SK-N-SH (cell line): ENCODE data around the gene RPS24. TPM values are rescaled to one million over a fixed set of nuclear protein-coding genes. Genes with fewer than 3 reads are reported as not detected.

Experiments used
- CTCF ChIA-PET: fragments of 300-600, 350-600 bp; formaldehyde crosslinking; extraction: SDS; loops from one replicate; lab custom pipeline; 2021; lab: Yijun Ruan, JAX
- POLR2A ChIA-PET: fragments of 350-600 bp; sonication (Branson Sonifier 250); formaldehyde crosslinking; extraction: SDS; loops from one replicate; lab custom pipeline; 2020; ENCODE audit warnings: antibody characterized with exemption, inconsistent platforms; lab: Yijun Ruan, JAX
- DNase-seq: peaks from one replicate; pipeline ENCODE4 v3.0.0; 2012
- H2AFZ ChIP-seq: fragments of 200-600 bp; sonication (generic); 2 replicates; pipeline ENCODE4 v1.8.1; 2016; ENCODE audit warnings: antibody characterized with exemption, mild to moderate bottlenecking, low read depth
- H3F3A ChIP-seq: fragments of 200-600 bp; sonication (generic); replicated peaks from 2 replicates; pipeline ENCODE3; 2016; ENCODE audit warnings: antibody characterized with exemption, mild to moderate bottlenecking; ENCODE audit not compliant: insufficient read depth
- H3K27ac ChIP-seq, 2 experiments: fragments of 200-500 bp in 1 of 2; fragments of 200-600 bp in 1 of 2; sonication (Bioruptor generic) in 1 of 2; sonication (generic), shearing (Covaris generic) in 1 of 2; 2 replicates each; pipeline versions ENCODE4 v1.5.1 to v1.6.1; 2014 to 2016; ENCODE audit warnings: low read depth in 2 of 2, inconsistent platforms in 1 of 2, low read length in 1 of 2, mild to moderate bottlenecking in 1 of 2, mixed read lengths in 1 of 2
- H3K27me3 ChIP-seq: fragments of 200-600 bp; sonication (generic), shearing (Covaris generic); 2 replicates; pipeline ENCODE4 v1.6.1; 2016; ENCODE audit warnings: mixed run types; ENCODE audit not compliant: insufficient read depth
- H3K36me3 ChIP-seq, 2 experiments: fragments of 200-500 bp in 1 of 2; fragments of 200-600 bp in 1 of 2; sonication (Bioruptor generic) in 1 of 2; sonication (generic) in 1 of 2; replicated peaks in 1 of 2; 2 replicates each; pipeline versions ENCODE3 to v1.5.1; 2014 to 2016; ENCODE audit warnings: low read length in 1 of 2, mild to moderate bottlenecking in 1 of 2; ENCODE audit not compliant: insufficient read depth in 2 of 2, control insufficient read depth in 1 of 2
- H3K4me1 ChIP-seq, 2 experiments: fragments of 200-500 bp in 1 of 2; fragments of 200-600 bp in 1 of 2; sonication (Bioruptor generic) in 1 of 2; sonication (generic), shearing (Covaris generic) in 1 of 2; 2 replicates each; pipeline versions ENCODE4 v1.5.1 to v1.6.1; 2014 to 2016; ENCODE audit warnings: low read depth in 1 of 2, low read length in 1 of 2, mixed run types in 1 of 2; ENCODE audit not compliant: insufficient read depth in 2 of 2, control insufficient read depth in 1 of 2
- H3K4me2 ChIP-seq: fragments of 200-600 bp; sonication (generic), shearing (Covaris generic); 2 replicates; pipeline ENCODE4 v1.6.1; 2017; ENCODE audit warnings: mixed run types
- H3K4me3 ChIP-seq, 2 experiments: fragments of 200-500 bp in 1 of 2; fragments of 200-600 bp in 1 of 2; sonication (Bioruptor generic) in 1 of 2; sonication (generic), shearing (Covaris generic) in 1 of 2; 2 replicates each; pipeline versions ENCODE4 v1.5.1 to v1.8.1; 2014 to 2016; ENCODE audit warnings: low read depth in 2 of 2, inconsistent platforms in 1 of 2, low read length in 1 of 2, mild to moderate bottlenecking in 1 of 2, mixed read lengths in 1 of 2, moderate library complexity in 1 of 2
- H3K79me2 ChIP-seq: fragments of 200-600 bp; sonication (generic); 2 replicates; pipeline ENCODE4 v1.8.1; 2017; ENCODE audit warnings: mild to moderate bottlenecking; ENCODE audit not compliant: insufficient read depth
- H3K9ac ChIP-seq: fragments of 200-600 bp; sonication (generic); 2 replicates; pipeline ENCODE4 v1.6.1; 2017; ENCODE audit warnings: mixed run types
- H3K9me2 ChIP-seq: fragments of 200-600 bp; sonication (generic); 2 replicates; pipeline ENCODE4 v1.6.1; 2017; ENCODE audit warnings: mixed run types
- H3K9me3 ChIP-seq: fragments of 200-600 bp; sonication (generic); 2 replicates; pipeline ENCODE4 v1.6.1; 2017; ENCODE audit warnings: mixed run types, mild to moderate bottlenecking, moderate library complexity
- H4K20me1 ChIP-seq: fragments of 200-600 bp; sonication (generic); 2 replicates; pipeline ENCODE4 v1.6.1; 2017; ENCODE audit warnings: mild to moderate bottlenecking, mixed run types; ENCODE audit not compliant: insufficient read depth
- EP300 ChIP-seq, 2 experiments: IDR thresholded peaks; 2 replicates each; pipeline versions ENCODE4 v1.4.0 to v1.6.1; 2012; ENCODE audit warnings: borderline replicate concordance in 1 of 2, low read depth in 1 of 2, low read length in 1 of 2
- EZH2phosphoT487 ChIP-seq: fragments of 200-600 bp; sonication (generic); IDR thresholded peaks from 2 replicates; pipeline ENCODE4 v1.6.1; 2017; ENCODE audit warnings: low read depth, mixed run types, mild to moderate bottlenecking, antibody characterized with exemption, moderate library complexity, borderline replicate concordance
- FOSL2 ChIP-seq: IDR thresholded peaks from 2 replicates; pipeline ENCODE4 v1.4.0; 2012; ENCODE audit warnings: low read depth, mild to moderate bottlenecking, moderate library complexity, borderline replicate concordance
- FOXM1 ChIP-seq: IDR thresholded peaks from 2 replicates; pipeline ENCODE4 v1.4.0; 2012; ENCODE audit warnings: low read depth, mild to moderate bottlenecking
- GABPA ChIP-seq: IDR thresholded peaks from 2 replicates; pipeline ENCODE4 v1.4.0; 2012; ENCODE audit warnings: low read depth, mild to moderate bottlenecking
- GATA2 ChIP-seq: sonication (generic); formaldehyde crosslinking; IDR thresholded peaks from 2 replicates; pipeline ENCODE4 v1.5.0; 2020; ENCODE audit warnings: mild to moderate bottlenecking, missing genetic modification reagents
- MXI1 ChIP-seq: IDR thresholded peaks from 2 replicates; pipeline ENCODE4 v1.6.1; 2012; ENCODE audit warnings: mild to moderate bottlenecking, low read depth, low read length, improper control_type of control experiment
- POLR2AphosphoS5 ChIP-seq: IDR thresholded peaks from 2 replicates; pipeline ENCODE4 v1.6.1; 2012; ENCODE audit warnings: low read depth, low read length
- RFX5 ChIP-seq: IDR thresholded peaks from 2 replicates; pipeline ENCODE4 v1.6.1; 2012; ENCODE audit warnings: mild to moderate bottlenecking, improper control_type of control experiment, low read length
- RXRA ChIP-seq: IDR thresholded peaks from 2 replicates; pipeline ENCODE4 v1.4.0; 2012; ENCODE audit warnings: low read depth, mild to moderate bottlenecking, borderline replicate concordance
- SMC3 ChIP-seq: IDR thresholded peaks from 2 replicates; pipeline ENCODE4 v1.6.1; 2012; ENCODE audit warnings: low read depth, low read length, improper control_type of control experiment
- YY1 ChIP-seq: IDR thresholded peaks from 2 replicates; pipeline ENCODE4 v1.4.0; 2012; ENCODE audit warnings: low read depth, mild to moderate bottlenecking
- WGBS: methylation state at CpG from one replicate; pipeline ENCODE4 v1.1.6; 2017; ENCODE audit warnings: low lambda C conversion rate; 5-methylcytosine and 5-hydroxymethylcytosine counted together
- polyA plus RNA-seq, 3 experiments: library from polyadenylated mRNA; depleted of rRNA; stranded (reverse); fragments of >200 nt; gene quantifications; 2 replicates each; pipeline ENCODE4 v1.2.3, GENCODE V29; 2012
- TF ChIP-seq, protein P1 (sequence below): IDR thresholded peaks from 2 replicates; pipeline ENCODE4 v1.4.0; 2012; ENCODE audit warnings: low read depth, borderline replicate concordance
- TF ChIP-seq, protein P2 (sequence below): IDR thresholded peaks from 2 replicates; pipeline ENCODE4 v1.4.0; 2012; ENCODE audit warnings: low read depth
- TF ChIP-seq, protein P3 (sequence below): fragments of 150-350 bp; IDR thresholded peaks from 2 replicates; pipeline ENCODE4 v1.6.1; 2016; ENCODE audit warnings: mild to moderate bottlenecking, low read depth, low read length
- TF ChIP-seq, protein P4 (sequence below): fragments of 200-600 bp; sonication (generic); IDR thresholded peaks from 2 replicates; pipeline ENCODE4 v1.6.1; 2017; ENCODE audit warnings: antibody characterized with exemption, mild to moderate bottlenecking, moderate library complexity

Gene RPS24
- polyA plus RNA-seq, 1 of the 3 experiments (the other 2 are of a cell fraction): 3,806 TPM

GRCh38 chr10:78041170-78042057 lies 7.8 kb downstream of the RPS24 start:
- no peak overlapping the region for H3K9ac ChIP-seq
- TF ChIP-seq, protein P1, sequence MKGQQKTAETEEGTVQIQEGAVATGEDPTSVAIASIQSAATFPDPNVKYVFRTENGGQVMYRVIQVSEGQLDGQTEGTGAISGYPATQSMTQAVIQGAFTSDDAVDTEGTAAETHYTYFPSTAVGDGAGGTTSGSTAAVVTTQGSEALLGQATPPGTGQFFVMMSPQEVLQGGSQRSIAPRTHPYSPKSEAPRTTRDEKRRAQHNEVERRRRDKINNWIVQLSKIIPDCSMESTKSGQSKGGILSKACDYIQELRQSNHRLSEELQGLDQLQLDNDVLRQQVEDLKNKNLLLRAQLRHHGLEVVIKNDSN: no peak
- peak; percentile 42 for TF ChIP-seq POLR2AphosphoS5
- TF ChIP-seq GABPA: no peak
- no peak for TF ChIP-seq YY1
- TF ChIP-seq, protein P2, sequence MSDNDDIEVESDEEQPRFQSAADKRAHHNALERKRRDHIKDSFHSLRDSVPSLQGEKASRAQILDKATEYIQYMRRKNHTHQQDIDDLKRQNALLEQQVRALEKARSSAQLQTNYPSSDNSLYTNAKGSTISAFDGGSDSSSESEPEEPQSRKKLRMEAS: no peak
- TF ChIP-seq, all 33 proteins: peak for 1
- Histone ChIP-seq H4K20me1 (peaks cover 72% of the 10 kb centered on the region), H3K79me2 (peaks cover 39% of the 10 kb centered on the region), H3K4me1 (peaks cover 33 to 43% of the 10 kb centered on the region in 2 experiments), H3K36me3 (peaks cover 59 to 61% of the 10 kb centered on the region in 2 experiments), H3K9me2 (no peaks in the 10 kb centered on the region), H3K27ac (no peak overlapping the region; a peak in 1 of 4 replicates), H3F3A (peaks cover 58% of the 10 kb centered on the region), H3K4me3 (no peak overlapping the region), H3K27me3 (no peaks in the 10 kb centered on the region), H2AFZ (no peak overlapping the region), H3K4me2 (no peak overlapping the region), H3K9me3 (no peaks in the 10 kb centered on the region)
- ChIA-PET CTCF (interaction anchor here (1.5 kb wide), 1 partner anchor 10 kb away, joined by 5 read pairs; no protein-coding TSS in a partner anchor), POLR2A (no interaction called here)
- DNase-seq: no peak
- 81% methylated on average over 5 of the region's 5 CpGs for WGBS

DNA sequence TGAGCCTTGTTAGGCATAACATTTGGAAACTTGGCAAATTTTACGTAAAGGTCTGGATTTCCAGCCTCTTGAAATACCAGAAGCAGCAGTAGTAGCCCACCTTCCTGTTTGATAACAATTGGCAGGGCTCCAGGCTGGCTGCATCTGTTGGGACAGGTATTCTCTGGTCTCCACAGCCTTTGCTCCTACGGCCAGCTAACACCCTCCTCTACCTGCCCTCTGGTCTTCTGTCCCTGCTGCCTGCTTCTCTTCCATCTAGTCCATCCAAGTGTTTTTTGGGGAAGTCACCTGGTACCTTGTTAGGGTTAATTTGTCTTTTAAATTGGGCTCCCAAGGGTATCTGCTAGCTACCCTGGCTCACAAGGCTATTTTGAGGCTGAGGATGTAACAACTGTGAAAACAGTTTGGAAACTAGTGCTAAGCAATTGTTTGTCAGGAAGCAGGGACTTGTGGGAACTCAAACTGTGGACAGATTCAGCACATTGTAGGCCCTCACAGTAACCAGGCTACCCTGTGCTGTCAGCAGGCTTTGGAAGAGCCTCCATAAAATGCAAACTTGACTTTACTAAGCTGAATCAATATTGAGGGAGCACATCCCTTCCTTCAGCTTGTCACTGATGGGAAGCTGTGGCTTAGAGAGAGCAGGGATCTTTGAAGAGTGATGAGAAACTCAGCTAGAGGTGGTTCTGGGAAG lies 8.5 kb downstream of the RPS24 start:
- POLR2A ChIA-PET: interaction anchor here (0.6 to 1.1 kb wide), 2 partner anchors 10 to 251 kb away, joined by 3 read pairs; no protein-coding TSS in a partner anchor
- Histone ChIP-seq H3K36me3 (peaks cover 51 to 53% of the 10 kb centered on the region in 2 experiments), H3K79me2 (peaks cover 31% of the 10 kb centered on the region), H3K4me3 (no peak overlapping the region), H2AFZ (no peak overlapping the region), H4K20me1 (peaks cover 64% of the 10 kb centered on the region), H3K9ac (no peak overlapping the region), H3K9me3 (no peaks in the 10 kb centered on the region), H3F3A (peaks cover 57% of the 10 kb centered on the region), H3K27me3 (no peaks in the 10 kb centered on the region), H3K9me2 (no peaks in the 10 kb centered on the region)
- CTCF ChIA-PET: interaction anchor here (1.0 to 1.5 kb wide), 2 partner anchors 9 to 11 kb away, joined by 4 to 5 read pairs; no protein-coding TSS in a partner anchor
- DNase-seq: no peak
- no peak for TF ChIP-seq SMC3
- no peak for TF ChIP-seq EZH2phosphoT487
- TF ChIP-seq RFX5: no peak
- TF ChIP-seq, protein P3, sequence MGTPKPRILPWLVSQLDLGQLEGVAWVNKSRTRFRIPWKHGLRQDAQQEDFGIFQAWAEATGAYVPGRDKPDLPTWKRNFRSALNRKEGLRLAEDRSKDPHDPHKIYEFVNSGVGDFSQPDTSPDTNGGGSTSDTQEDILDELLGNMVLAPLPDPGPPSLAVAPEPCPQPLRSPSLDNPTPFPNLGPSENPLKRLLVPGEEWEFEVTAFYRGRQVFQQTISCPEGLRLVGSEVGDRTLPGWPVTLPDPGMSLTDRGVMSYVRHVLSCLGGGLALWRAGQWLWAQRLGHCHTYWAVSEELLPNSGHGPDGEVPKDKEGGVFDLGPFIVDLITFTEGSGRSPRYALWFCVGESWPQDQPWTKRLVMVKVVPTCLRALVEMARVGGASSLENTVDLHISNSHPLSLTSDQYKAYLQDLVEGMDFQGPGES: no peak
- TF ChIP-seq, protein P4, sequence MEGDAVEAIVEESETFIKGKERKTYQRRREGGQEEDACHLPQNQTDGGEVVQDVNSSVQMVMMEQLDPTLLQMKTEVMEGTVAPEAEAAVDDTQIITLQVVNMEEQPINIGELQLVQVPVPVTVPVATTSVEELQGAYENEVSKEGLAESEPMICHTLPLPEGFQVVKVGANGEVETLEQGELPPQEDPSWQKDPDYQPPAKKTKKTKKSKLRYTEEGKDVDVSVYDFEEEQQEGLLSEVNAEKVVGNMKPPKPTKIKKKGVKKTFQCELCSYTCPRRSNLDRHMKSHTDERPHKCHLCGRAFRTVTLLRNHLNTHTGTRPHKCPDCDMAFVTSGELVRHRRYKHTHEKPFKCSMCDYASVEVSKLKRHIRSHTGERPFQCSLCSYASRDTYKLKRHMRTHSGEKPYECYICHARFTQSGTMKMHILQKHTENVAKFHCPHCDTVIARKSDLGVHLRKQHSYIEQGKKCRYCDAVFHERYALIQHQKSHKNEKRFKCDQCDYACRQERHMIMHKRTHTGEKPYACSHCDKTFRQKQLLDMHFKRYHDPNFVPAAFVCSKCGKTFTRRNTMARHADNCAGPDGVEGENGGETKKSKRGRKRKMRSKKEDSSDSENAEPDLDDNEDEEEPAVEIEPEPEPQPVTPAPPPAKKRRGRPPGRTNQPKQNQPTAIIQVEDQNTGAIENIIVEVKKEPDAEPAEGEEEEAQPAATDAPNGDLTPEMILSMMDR: no peak
- TF ChIP-seq FOSL2: no peak
- no peak for TF ChIP-seq GABPA
- no peak for TF ChIP-seq RXRA
- TF ChIP-seq EP300 (IDR thresholded peaks at IDR 0.05; ENCODE audit: borderline replicate concordance in 1 of 2, low read depth in 1 of 2, low read length in 1 of 2): no peak
- no peak for TF ChIP-seq GATA2 (CRISPR knock-in tag)
- TF ChIP-seq FOXM1: no peak
- no peak for TF ChIP-seq MXI1
- TF ChIP-seq, all 33 proteins: peak for 0
- Histone ChIP-seq H3K4me2 (no peak overlapping the region), H3K4me1 (peaks cover 26 to 39% of the 10 kb centered on the region in 2 experiments), H3K27ac (peak overlapping the region in 1 of 2 experiments; percentile 6; a peak in 2 of 4 replicates)
- 96% methylated on average over 2 of the region's 2 CpGs for WGBS
